Sigmoid colon (tissue), 4 donors: Measurements from ENCODE around the gene FCHSD2.

Experiments used
- CTCF ChIP-seq, 4 experiments: fragments of 450-650 bp in 3 of 4; fragments of 200-600 bp in 1 of 4; IDR thresholded peaks; one replicate each; pipeline ENCODE4 v1.5.1; 2016 to 2019; ENCODE audit warnings: antibody characterized with exemption in 4 of 4, mild to moderate bottlenecking in 3 of 4, moderate library complexity in 2 of 4
- POLR2A ChIP-seq, 2 donors: fragments of 450-650 bp; IDR thresholded peaks; one replicate each; pipeline ENCODE4 v1.6.1; 2016; ENCODE audit warnings: antibody characterized with exemption in 2 of 2, mild to moderate bottlenecking in 2 of 2, moderate library complexity in 2 of 2
- POLR2AphosphoS5 ChIP-seq, 4 donors: sonication (generic); formaldehyde crosslinking; IDR thresholded peaks; one replicate each; pipeline ENCODE4 v1.6.1; 2017; ENCODE audit warnings: antibody characterized with exemption in 4 of 4

GRCh38 chr11:73184953-73185671 lies 43.0 kb upstream of the FCHSD2 start:
- TF ChIP-seq CTCF (IDR thresholded peaks at IDR 0.05) (peak; percentile 64 to 83 (median 79)), POLR2A (IDR thresholded peaks at IDR 0.05) (no peak), POLR2AphosphoS5 (IDR thresholded peaks at IDR 0.05) (no peak)
